Stomach (tissue), 4 donors: ENCODE data around the gene KIF3B.

Experiments
- POLR2A ChIP-seq, 4 donors: fragments of 450-650 bp; IDR thresholded peaks; one replicate each; pipeline ENCODE4 v1.6.1; 2016; ENCODE audit warnings: antibody characterized with exemption in 4 of 4, control low read depth in 2 of 4, mild to moderate bottlenecking in 1 of 4, moderate library complexity in 1 of 4
- POLR2AphosphoS5 ChIP-seq, 3 donors: sonication (generic); formaldehyde crosslinking; IDR thresholded peaks; one replicate each; pipeline ENCODE4 v1.6.1; 2016; ENCODE audit warnings: antibody characterized with exemption in 3 of 3
- TF ChIP-seq, protein P1 (sequence below), 7 experiments: fragments of 450-650 bp in 4 of 7; fragments of 200-600 bp in 3 of 7; sonication (generic) in 3 of 7; IDR thresholded peaks; one replicate each; pipeline ENCODE4 v1.5.1; 2016 to 2019; ENCODE audit warnings: antibody characterized with exemption in 7 of 7, control low read depth in 2 of 7, mild to moderate bottlenecking in 1 of 7

DNA sequence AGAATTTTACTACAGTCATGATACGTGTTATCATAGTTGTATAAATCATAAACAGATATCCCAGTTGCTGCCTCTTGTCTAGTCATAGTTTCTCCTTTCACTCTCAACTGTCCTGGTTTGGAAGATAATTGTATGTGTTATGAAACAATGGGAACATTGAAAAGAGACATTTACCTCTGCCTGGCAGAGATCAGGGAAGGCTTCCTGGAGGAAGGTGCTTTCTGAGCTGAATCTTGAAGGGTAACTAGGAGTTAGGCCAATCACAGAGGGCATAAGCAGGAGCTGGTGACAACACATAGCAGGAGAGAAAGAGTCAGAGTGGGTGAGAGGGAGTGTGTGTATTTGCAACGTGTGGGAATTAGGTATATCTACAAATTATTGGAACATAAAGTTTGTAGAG, 86.0 kb downstream of the KIF3B start:
- TF ChIP-seq, protein P1, sequence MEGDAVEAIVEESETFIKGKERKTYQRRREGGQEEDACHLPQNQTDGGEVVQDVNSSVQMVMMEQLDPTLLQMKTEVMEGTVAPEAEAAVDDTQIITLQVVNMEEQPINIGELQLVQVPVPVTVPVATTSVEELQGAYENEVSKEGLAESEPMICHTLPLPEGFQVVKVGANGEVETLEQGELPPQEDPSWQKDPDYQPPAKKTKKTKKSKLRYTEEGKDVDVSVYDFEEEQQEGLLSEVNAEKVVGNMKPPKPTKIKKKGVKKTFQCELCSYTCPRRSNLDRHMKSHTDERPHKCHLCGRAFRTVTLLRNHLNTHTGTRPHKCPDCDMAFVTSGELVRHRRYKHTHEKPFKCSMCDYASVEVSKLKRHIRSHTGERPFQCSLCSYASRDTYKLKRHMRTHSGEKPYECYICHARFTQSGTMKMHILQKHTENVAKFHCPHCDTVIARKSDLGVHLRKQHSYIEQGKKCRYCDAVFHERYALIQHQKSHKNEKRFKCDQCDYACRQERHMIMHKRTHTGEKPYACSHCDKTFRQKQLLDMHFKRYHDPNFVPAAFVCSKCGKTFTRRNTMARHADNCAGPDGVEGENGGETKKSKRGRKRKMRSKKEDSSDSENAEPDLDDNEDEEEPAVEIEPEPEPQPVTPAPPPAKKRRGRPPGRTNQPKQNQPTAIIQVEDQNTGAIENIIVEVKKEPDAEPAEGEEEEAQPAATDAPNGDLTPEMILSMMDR (IDR thresholded peaks at IDR 0.05), result no peak
- TF ChIP-seq POLR2A (IDR thresholded peaks at IDR 0.05), result no peak
- TF ChIP-seq POLR2AphosphoS5 (IDR thresholded peaks at IDR 0.05), result no peak
